K562 (cell line): Measurements from ENCODE around the gene CLIC1. TPM values are rescaled to one million over a fixed set of nuclear protein-coding genes. Genes with fewer than 3 reads are reported as not detected.

Experiments
- ARNT ChIP-seq, 2 experiments: fragments of 450-650 bp; IDR thresholded peaks; 2 replicates each; pipeline ENCODE4 v1.6.1; 2016; ENCODE audit warnings: mild to moderate bottlenecking in 1 of 2
- CREM ChIP-seq: IDR thresholded peaks from 2 replicates; pipeline ENCODE4 v1.6.1; 2014; ENCODE audit warnings: antibody characterized with exemption, low read depth
- GABPA ChIP-seq: fragments of 200-800 bp; sonication (Bioruptor generic); conservative IDR thresholded peaks from 2 replicates; pipeline ENCODE4 v1.6.1; 2016; ENCODE audit warnings: low read depth, missing genetic modification characterization, missing compliant biosample characterization
- HSF4 ChIP-seq: fragments of 250-450 bp; sonication (Bioruptor Pico); IDR thresholded peaks from 2 replicates; pipeline ENCODE4 v2.1.2; 2022; ENCODE audit warnings: mild to moderate bottlenecking, moderate library complexity, borderline replicate concordance
- NFXL1 ChIP-seq: fragments of 450-650 bp; formaldehyde crosslinking; IDR thresholded peaks from 2 replicates; pipeline ENCODE4 v1.4.0; 2021; ENCODE audit warnings: mild to moderate bottlenecking
- SRSF1 ChIP-seq: fragments of 200-400 bp; formaldehyde crosslinking; IDR thresholded peaks from 2 replicates; pipeline ENCODE4 v1.6.1; 2017; ENCODE audit warnings: mild to moderate bottlenecking, low read depth, low read length, moderate library complexity
- polyA plus RNA-seq, 8 experiments: library from polyadenylated mRNA; depleted of rRNA in 4 of 8; stranded (reverse) in 5 of 8; unstranded in 3 of 8; fragments of >200 nt; fragmentation: Nextera tagmentation in 2 of 8; fragmentation: Illumina TruSeq in 1 of 8; extraction: Ambion mirVana in 2 of 8; extraction: Trizol in 1 of 8; gene quantifications; 2 replicates each; pipeline versions ENCODE4 v1.2.1 to v1.2.3, GENCODE V29; 2011 to 2014; ENCODE audit warnings: inconsistent platforms in 1 of 8, missing spikeins in 1 of 8
- total RNA-seq, 7 experiments: library from RNA; depleted of rRNA in 6 of 7; stranded (reverse); fragments of >200 nt in 6 of 7; fragmentation: Illumina TruSeq in 2 of 7; extraction: Trizol in 2 of 7; gene quantifications; 2 replicates each; pipeline versions ENCODE4 v1.2.1 to v1.2.3, GENCODE V29; 2011 to 2021; ENCODE audit warnings: low replicate concordance in 1 of 7
- TF ChIP-seq, protein P1 (sequence below), 2 experiments: fragments of 450-650 bp in 1 of 2; sonication (generic) in 1 of 2; formaldehyde crosslinking in 1 of 2; IDR thresholded peaks; 2 replicates each; pipeline versions ENCODE4 v1.7.1 to v1.9.0; 2016 to 2022; ENCODE audit warnings: inconsistent platforms in 1 of 2, mild to moderate bottlenecking in 1 of 2, missing genetic modification reagents in 1 of 2
- TF ChIP-seq, protein P2 (sequence below): fragments of 450-650 bp; IDR thresholded peaks from 2 replicates; pipeline ENCODE4 v1.6.1; 2016; ENCODE audit warnings: low read depth

Gene CLIC1
- total and polyA plus RNA-seq, 9 of the 15 experiments (the other 6 are each of a cell fraction or from before 2014, with no cell fraction given), result 1,267 to 2,419 (median 1,808) TPM

DNA sequence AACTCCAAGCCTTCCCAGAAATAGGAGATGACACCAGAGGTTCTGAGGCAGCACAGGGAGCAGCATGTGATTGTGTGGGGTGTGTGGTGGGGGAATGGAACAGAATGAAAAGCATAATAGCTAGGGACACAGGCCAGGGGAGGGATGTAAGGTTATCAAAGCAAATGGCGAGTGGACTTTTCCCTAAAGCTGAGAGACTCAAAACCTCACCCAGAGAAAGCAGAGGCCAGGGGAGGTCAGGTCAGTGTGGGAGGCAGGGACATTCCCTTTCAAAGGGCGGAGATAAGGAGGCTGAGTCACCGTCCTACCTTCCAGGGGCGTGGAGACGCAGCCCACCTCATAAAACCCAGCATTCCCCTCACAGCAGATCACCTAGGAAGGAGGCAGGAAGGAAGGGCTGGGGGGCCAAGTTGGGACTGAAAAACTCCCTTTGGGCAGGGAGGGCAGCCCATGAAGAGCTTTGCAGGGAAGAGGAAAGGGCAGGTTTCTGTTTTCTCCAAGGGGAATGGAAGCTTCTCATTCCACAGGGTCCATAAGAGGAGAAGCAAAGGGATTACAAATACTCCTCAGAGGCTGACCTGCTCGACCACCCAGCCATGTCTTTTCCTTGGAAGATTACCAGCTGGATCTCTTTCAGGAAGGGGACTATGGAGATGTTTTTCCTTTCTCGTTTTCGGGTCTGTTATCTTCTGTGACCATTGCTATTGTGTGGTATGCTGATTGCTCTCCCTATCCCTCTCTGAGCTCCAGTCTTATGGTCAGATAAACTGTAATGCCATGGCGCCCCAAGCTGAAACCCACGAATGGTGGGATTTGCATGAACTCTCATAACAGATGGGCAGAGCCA is 45.9 kb downstream of the CLIC1 start (continued):
- TF ChIP-seq, protein P1, sequence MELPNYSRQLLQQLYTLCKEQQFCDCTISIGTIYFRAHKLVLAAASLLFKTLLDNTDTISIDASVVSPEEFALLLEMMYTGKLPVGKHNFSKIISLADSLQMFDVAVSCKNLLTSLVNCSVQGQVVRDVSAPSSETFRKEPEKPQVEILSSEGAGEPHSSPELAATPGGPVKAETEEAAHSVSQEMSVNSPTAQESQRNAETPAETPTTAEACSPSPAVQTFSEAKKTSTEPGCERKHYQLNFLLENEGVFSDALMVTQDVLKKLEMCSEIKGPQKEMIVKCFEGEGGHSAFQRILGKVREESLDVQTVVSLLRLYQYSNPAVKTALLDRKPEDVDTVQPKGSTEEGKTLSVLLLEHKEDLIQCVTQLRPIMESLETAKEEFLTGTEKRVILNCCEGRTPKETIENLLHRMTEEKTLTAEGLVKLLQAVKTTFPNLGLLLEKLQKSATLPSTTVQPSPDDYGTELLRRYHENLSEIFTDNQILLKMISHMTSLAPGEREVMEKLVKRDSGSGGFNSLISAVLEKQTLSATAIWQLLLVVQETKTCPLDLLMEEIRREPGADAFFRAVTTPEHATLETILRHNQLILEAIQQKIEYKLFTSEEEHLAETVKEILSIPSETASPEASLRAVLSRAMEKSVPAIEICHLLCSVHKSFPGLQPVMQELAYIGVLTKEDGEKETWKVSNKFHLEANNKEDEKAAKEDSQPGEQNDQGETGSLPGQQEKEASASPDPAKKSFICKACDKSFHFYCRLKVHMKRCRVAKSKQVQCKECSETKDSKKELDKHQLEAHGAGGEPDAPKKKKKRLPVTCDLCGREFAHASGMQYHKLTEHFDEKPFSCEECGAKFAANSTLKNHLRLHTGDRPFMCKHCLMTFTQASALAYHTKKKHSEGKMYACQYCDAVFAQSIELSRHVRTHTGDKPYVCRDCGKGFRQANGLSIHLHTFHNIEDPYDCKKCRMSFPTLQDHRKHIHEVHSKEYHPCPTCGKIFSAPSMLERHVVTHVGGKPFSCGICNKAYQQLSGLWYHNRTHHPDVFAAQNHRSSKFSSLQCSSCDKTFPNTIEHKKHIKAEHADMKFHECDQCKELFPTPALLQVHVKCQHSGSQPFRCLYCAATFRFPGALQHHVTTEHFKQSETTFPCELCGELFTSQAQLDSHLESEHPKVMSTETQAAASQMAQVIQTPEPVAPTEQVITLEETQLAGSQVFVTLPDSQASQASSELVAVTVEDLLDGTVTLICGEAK (IDR thresholded peaks at IDR 0.05), result peak; percentile 34; the same call in 1 of the 2 replicates
- TF ChIP-seq, protein P1 (CRISPR knock-in tag; IDR thresholded peaks at IDR 0.05), result no peak
- TF ChIP-seq CREM (peak; percentile 71), NFXL1 (CRISPR knock-in tag) (no peak), SRSF1 (no peak), ARNT (IDR thresholded peaks at IDR 0.05) (peak; percentile 61 to 89), GABPA (0 out of 2 replicates have a peak, but pooled peaks have one; percentile 25), HSF4 (no peak; the same call in none of the 2 replicates)
- TF ChIP-seq, protein P2, sequence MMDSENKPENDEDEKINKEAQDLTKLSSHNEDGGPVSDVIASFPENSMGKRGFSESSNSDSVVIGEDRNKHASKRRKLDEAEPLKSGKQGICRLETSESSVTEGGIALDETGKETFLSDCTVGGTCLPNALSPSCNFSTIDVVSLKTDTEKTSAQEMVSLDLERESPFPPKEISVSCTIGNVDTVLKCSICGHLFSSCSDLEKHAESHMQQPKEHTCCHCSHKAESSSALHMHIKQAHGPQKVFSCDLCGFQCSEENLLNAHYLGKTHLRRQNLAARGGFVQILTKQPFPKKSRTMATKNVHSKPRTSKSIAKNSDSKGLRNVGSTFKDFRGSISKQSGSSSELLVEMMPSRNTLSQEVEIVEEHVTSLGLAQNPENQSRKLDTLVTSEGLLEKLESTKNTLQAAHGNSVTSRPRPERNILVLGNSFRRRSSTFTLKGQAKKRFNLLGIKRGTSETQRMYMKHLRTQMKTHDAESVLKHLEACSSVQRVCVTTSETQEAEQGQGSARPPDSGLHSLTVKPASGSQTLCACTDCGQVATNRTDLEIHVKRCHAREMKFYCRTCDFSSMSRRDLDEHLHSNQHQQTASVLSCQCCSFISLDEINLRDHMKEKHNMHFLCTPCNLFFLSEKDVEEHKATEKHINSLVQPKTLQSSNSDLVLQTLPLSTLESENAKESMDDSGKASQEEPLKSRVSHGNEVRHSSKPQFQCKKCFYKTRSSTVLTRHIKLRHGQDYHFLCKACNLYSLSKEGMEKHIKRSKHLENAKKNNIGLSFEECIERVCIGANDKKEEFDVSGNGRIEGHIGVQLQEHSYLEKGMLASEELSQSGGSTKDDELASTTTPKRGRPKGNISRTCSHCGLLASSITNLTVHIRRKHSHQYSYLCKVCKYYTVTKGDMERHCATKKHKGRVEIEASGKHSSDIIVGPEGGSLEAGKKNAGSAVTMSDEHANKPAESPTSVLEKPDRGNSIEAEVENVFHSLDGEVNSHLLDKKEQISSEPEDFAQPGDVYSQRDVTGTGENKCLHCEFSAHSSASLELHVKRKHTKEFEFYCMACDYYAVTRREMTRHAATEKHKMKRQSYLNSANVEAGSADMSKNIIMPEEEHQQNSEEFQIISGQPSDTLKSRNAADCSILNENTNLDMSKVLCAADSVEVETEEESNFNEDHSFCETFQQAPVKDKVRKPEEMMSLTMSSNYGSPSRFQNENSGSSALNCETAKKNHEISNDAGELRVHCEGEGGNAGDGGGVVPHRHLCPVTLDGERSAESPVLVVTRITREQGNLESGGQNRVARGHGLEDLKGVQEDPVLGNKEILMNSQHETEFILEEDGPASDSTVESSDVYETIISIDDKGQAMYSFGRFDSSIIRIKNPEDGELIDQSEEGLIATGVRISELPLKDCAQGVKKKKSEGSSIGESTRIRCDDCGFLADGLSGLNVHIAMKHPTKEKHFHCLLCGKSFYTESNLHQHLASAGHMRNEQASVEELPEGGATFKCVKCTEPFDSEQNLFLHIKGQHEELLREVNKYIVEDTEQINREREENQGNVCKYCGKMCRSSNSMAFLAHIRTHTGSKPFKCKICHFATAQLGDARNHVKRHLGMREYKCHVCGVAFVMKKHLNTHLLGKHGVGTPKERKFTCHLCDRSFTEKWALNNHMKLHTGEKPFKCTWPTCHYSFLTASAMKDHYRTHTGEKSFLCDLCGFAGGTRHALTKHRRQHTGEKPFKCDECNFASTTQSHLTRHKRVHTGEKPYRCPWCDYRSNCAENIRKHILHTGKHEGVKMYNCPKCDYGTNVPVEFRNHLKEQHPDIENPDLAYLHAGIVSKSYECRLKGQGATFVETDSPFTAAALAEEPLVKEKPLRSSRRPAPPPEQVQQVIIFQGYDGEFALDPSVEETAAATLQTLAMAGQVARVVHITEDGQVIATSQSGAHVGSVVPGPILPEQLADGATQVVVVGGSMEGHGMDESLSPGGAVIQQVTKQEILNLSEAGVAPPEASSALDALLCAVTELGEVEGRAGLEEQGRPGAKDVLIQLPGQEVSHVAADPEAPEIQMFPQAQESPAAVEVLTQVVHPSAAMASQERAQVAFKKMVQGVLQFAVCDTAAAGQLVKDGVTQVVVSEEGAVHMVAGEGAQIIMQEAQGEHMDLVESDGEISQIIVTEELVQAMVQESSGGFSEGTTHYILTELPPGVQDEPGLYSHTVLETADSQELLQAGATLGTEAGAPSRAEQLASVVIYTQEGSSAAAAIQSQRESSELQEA, result no peak
